HG02588 (cell line): ENCODE data around the gene TMEM163.
"Not testable (repeated sequence)": the region's sequence is repeated elsewhere in the genome, so short reads cannot be mapped to it uniquely, and the experiment has no call there.

Source experiments
- ATAC-seq: cut with Tn5 transposase; IDR thresholded peaks from one replicate; pipeline ENCODE4 v1.9.1; 2021; ENCODE audit warnings: mild to moderate bottlenecking, moderate library complexity; ENCODE audit not compliant: unreplicated experiment

Gene TMEM163

DNA sequence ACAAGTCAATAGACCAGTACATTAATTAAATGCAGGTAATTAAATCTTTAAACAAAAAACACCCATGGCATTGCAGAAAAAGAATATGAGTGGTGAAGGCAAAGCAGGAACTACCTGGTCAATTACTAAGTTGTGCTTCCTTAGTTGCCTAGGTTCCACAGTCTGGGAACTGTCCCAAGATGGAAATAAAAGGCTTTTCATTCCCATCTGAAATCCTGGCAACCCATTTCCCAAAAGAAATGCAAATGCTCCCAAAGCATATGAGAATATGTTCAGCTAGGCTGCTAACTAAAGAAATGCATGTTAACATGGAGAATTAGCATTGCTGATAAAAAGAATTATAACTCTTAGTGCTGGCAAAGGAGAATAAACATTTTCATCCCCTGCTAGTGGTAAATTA lies 177.8 kb downstream of the TMEM163 start:
- ATAC-seq = no peak

DNA sequence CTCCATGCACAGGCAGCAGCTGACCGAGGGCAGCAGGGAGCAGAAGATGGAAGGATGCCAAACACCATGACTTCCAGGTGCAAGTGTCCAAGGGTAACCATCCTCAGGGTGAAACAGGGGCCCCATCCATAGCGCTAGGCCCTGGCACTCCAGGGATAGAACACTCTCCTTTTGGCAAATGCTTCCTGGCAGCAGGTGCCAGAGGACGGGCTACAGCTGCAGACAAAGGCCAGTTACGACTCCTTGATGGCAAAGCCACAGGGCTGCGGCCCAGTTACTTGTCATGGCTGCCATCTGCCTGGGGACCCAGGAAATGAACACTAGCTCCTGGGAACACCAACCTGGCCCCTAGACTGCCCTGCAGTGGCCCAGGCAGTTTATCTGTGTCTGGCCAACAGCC lies 178.8 kb downstream of the TMEM163 start:
- no peak for ATAC-seq

DNA sequence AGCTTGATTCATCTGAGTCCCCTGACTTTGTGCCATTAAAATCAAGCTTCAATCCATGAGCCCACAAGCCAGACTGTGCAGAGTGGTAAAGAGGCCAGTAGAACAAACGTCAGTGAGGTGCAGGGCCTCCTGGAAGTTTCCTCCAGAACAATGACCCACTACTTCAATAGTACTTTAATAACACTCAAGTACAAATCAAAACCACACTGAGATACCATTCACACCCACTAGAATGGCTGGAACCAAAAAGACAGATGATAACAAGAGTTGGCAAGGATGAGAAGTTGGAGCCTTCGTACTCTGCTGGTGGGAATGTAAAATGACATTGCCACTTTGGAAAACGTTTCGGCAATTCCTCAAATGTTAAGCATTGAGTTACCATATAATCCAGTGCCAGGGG lies 181.1 kb downstream of the TMEM163 start:
- ATAC-seq = no peak

DNA sequence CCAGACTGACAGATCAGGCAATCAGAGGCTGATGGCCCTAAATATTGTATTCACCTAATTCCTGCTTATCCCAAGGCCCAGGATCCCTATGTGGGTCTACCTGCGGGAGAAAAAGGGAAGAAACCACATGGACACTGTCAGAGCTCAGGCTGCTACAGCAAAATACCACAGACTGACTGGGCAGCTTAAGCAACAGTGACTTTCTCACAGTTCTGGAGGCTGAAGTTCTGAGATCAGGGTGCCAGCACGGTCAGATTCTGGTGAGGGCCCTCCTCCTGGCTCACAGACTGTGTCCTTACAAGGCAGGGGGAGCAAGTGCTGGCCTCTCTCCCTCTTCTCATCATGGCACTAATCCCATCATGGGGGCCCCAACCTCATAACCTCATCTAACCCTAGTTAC lies 181.7 kb downstream of the TMEM163 start:
- ATAC-seq = no peak

DNA sequence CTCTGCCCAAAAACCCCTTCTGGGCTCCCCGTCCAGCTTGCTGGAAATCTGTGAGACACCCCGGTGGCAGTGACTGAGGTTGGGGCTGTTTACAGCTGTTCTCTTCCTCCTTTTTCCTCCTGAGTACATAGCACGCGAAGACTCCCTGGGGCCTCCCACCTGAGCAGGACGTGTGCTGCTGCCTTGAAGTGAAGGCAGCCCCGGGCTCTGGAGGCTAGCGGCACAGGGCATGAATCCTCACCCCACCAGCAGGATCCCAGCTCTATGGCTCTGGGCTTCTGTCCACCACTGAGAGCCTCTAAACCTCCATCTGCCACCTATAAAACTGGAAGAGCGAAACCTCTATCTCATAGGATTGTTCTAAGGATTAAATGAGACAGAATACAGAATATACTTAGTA lies 182.5 kb downstream of the TMEM163 start:
- ATAC-seq = no peak

DNA sequence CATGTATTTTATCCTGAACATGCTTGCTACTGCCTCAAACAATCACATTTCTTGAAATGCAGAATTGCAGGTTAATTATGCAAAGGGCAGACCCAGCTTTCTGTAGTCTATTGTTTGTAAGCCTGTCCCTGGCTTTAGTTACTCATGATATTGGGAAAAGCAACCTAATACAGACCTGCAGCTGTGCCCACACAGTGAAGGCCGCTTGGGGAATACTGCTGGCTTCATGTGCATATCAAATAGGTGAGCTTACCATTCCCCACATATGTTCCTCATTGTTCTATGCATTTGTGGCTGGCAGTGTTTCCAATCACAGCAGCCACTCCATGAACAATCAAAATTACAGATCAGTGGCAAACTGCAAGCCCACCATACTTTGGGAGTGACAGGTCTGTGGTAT lies 186.3 kb downstream of the TMEM163 start:
- ATAC-seq = no peak

DNA sequence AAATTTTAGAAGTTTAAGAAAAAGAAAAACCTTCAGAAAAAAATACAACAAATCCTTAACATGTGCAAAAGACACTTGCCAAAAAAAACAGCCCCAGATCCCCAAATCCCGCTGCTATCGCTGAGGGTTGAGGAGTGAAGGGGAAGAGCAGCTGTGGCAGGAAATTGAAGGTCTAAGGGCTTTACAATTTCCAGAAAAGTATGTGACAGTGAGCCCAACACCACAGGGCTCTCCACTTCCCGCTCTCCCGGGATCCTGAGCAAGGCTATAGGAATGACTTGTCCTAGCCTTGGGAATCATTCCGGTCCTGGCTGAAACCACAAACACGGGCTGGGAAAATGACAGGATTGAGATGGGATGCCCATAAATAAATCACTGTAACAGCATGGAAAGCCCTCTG lies 191.4 kb downstream of the TMEM163 start:
- ATAC-seq = no peak

DNA sequence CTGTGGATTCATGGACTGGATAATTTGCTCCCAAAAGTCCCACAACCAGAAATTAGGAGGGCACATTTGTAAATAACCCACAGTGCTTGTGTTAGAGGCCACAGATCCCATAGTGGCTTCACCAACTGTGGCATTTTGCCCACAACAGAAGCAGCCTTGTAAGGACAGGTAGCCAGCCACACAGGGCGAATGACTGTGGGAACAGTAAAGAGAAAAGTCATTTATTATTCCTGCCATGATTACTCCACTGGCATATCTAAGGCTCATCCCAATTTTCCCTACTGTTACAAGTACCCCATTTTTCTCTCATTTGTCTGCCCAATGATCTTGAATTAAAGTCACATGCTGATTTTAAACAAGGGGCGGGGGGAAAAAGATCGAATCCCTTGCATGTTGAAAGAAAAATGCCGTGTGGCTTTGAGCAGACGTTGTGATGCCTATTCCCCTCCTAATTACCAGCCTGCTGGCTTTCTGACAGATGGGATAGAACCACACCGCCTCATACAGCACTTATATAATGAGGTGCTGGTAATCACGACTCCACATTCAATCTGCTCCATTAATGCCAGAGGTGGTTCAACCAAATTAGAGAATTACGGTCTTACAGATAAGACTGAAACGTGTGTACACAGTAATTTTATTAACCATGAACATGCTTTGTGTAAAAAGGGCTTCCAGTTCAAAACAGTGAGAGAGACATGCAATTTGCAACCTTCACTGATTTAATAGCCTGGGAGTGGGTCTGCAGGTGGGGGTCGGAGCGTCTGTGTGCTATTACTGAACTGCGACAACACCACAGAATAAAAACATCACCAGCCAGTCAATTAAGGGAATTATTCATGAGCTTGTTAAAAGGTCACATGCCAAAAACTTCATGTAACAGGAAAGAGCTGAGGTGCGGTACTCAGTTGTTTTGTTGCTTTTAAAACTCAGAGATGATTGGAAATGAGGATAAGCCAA lies 196.0 kb downstream of the TMEM163 start:
- ATAC-seq = no peak

DNA sequence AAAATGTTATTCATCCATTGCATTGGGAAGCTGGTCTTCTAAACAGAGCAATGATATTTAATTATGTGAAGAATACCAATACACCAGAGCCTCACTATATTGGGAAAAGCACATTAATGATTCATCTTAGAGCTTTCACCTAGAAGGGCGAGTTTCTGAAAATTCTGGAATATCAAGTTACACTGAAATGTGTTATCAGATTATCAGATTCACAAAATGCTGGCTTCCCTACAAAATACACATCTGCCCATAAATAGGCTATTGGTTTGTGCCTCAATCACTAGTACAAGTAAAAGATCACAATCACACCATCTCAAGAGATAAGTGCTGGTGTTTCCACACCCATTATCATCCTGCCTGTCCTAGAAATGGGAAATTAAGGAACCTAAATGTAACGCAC lies 200.7 kb downstream of the TMEM163 start:
- ATAC-seq = no peak

DNA sequence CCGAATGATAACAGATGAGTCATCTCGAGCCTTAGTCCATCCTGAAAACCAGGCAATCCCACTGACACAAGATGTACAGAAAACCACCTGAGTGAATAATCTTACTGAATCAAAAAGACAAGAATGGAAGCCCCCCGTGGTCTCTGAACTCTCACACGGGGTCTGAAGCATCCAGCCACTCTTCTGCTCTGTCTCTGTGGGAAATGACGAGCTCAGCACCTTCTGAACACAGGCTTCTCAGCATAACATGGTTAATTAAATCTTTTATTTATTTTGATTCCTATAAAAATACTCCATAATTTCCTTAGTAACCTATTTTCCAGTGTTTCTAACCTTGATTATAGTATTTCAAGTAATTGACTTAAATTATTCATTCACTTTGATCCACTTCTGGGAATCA lies 203.7 kb downstream of the TMEM163 start:
- no peak for ATAC-seq

DNA sequence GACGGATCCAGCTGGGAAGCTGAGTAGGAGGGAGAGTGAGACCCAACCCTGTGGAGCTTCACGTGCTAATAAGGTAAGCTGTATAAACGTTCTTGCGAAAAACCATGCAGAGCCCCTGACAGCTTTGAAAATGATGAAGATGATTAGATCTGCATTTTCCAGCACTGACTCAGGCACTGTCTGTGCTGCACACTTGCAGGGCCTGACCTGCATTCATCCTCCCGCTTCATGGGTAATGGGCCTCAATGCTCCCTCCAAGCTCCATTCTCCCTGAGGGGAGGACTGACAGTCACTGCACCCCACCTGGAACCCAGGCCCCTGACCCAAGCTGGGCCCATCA lies 205.4 kb downstream of the TMEM163 start:
- no peak for ATAC-seq

DNA sequence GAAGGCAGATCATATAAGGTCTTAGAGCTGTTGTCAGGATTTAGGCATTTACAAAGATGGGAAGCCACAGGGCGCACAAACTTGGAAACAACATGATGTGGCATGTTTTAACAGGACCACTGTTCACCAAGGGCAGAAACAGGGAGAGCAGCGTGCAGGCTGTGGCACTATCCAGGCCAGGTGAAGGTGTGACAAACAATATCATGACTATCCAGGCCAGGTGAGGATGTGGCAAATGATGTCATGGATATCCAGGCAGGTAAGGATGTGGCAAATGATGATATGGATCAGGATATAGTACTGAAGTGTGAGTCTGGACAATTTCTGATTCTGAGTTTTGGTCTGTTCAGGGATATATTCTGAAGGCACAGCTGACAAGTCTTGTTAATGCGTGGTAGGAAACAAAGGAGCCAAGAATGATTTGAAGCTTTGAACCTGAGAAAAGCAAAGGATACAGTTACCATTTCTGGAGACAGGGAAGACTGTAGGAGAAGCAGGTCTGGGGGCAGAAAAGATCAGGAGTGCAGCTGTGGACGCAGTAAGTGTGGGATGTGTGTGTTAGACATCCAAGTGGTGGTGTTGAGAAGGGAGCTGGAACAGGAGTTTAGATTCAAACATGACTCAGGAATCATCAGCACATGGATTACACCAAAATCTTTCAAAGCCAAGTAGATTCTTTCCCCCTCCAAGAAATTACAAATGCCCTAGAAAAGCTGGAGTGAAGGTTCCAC lies 205.9 kb downstream of the TMEM163 start:
- ATAC-seq = no peak

DNA sequence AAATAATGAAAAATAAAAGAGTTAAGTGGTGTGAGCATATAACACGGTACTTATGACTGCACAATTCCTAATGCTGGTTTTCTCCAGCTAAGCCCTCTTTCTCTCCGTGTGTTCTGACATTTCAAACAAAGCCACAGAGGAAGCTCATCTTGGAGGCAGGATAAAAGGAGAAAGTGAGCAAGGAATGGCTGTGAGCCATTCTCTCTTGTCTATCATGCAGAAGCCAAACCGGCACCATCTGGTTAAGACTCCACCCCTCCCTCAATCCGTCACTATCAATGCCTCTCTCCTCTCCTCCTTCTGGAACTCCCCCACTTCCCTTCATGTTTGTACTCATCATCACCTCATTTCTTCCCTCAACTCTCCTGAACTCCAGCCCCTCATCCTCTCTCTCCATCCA lies 210.4 kb downstream of the TMEM163 start:
- no peak for ATAC-seq

DNA sequence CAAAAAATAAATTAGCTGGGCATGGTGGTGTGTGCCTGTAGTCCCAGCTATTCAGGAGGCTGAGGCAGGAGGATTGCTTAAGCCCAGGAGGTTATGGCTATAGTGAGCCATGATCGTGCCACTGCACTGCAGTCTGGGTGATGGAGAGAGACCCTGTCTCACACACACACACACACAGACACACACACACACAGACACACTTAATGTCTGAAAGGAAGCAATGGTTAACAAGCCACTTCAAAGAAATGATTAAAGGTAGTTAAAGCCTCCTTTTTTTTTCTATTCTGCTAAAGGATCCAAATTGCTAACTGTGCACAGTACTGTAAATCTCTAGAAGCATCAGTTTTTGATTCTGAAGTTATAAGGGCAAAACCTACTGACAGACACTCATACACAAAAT lies 211.1 kb downstream of the TMEM163 start:
- ATAC-seq = no peak

DNA sequence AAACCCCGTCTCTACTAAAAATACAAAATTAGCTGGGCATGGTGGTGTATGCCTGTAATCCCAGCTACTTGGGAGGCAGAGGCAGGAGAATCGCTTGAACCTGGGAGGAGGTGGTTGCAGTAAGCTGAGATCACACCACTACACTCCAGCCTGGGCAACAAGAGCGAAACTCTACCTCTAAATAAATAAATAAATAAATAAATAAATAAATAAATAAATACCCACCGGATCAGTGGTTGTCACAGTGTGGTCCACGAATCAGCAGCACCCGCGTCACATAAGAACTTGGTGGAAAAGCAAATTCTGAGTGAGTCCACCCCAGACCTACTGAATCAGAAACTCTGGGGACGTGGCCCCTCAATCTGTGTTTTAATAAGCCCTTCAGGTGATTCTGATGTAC lies 211.6 kb downstream of the TMEM163 start:
- ATAC-seq = not testable (repeated sequence)

DNA sequence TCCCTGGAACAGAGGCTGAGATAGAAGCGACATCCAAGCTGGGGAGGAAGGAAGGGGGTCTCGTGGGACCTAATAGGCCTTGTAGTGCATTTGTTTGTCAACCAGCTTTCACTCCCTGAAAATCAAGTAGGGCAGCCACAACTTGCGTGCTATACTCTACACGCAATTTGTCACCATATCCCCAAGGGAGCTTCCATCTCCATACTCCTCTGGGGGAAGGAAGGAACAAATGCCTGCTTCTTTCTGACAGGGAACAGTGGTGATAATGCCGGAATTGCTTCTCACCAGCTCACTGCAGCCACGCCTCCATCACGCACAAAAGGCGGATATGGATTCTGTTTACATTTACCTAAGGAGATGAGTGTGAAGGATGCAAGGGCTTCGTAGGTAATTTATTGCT lies 213.4 kb downstream of the TMEM163 start:
- no peak for ATAC-seq

DNA sequence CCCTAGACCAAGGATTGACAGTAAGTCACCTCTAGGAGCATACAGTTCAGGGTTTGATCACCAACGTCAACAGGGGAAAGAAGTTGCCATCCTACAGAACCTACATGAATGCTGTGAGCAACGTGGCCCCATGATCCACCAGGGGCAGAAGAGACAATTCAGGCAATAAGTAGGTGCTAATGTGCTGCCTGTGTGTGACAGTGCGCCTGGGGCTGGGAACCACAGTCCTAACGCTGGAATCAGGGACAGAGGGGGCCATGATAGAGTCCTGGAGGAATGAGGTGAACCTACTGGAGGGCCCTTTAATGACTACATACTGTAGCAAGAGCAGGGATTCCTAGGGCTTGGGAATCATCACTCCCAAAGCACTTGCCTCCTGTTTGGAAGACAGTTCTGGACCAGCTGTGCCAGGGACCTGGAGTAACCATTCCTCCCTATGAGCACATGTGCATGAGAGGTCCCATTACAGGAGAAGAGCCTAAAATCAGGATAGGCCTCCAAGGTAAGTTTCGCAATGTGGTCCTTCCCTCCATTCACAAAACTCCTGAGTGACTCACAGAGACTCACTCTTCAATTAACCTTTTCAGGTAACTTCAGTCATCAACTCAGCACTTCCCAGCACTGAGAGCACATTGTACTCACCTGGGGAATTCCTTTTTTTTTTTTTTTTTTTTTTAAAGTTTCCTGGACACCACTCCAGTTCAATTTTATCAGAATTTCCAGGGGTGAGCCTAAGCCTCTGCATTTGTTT lies 214.0 kb downstream of the TMEM163 start:
- no peak for ATAC-seq

DNA sequence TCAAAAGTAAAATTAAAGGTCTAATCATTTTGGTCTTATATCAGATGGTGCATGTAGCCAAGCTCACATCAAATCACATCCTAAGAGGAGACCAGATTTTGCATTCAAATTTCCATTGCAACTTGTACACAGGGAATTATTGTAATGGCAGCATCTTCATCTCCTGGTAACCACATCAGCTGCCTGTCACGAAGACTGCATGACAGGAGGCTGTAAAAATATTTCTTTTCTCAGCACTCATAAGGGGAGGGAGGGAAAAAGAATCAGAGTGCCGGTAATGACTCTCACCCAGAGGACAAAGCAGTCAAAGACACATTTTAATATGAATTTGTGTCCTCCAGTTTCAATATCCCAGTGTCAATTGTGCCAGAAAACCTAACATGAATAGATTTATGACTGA lies 216.7 kb downstream of the TMEM163 start:
- ATAC-seq = no peak

DNA sequence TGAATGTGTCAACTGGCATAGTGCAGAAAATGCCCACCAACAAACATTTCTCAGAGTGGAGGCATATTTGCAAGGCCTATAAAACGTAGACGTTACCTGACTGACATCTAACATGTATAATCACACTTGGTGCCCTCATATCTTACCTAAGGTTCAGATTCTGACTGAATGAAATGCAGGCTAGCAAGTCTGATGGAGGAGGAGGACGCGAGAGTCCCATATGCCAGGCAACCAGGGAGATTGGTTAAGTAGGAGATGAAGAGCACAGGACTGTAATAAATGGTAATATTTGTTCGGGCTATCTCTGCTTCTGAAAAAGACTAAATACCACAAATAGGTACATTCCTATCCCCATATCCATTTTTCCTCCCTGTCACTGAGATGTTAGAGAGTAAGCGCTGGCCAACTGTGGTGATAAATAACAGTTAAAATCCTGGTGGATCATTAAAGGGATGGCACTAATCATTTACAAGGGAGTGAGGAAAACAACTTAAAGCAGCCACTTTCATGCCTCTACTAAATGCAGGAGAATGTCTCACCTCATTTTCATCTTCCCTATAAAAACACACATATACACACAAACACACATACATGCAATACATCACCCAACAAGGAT lies 217.2 kb downstream of the TMEM163 start:
- no peak for ATAC-seq

DNA sequence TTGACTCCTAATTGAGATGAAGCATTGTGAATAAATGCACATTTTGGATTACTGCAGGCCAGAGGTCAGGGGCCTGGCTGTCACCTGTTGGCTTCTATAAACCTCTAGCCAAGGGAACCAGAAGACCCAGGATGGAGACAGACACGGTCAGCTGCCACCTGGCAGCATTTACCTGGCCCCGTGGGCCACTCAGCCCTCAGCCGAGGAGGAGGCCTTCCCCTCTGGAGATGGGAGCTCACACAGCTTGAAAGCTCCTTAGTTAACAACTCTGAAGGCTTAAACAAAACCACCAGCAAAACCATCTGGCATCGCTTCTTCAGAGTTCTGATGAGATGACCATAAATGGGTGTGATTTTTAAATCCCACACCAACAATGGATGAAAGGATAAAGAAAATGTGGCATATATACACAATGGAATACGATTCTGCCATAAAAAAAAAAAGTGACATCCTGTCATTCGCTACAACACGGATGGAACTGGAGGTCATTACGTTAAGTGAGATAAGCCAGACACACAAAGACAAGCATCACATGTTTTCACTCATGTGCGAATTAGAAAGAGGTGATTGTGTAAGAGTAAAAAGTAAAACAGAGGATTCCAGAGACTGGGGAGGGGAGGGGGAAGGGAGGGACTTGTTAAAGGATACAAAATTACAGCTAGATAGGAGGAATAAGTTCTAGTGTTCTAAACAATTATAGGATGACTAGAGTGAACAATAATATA lies 218.4 kb downstream of the TMEM163 start:
- no peak for ATAC-seq
